Suprapubic skin (tissue), 4 donors: ENCODE measurements around the gene PCNX2.

Experiments
- POLR2A ChIP-seq, 2 donors: fragments of 450-650 bp; IDR thresholded peaks; one replicate each; pipeline ENCODE4 v1.6.1; 2017; ENCODE audit warnings: antibody characterized with exemption in 2 of 2, mild to moderate bottlenecking in 2 of 2, moderate library complexity in 2 of 2
- POLR2AphosphoS5 ChIP-seq, 3 donors: sonication (generic); formaldehyde crosslinking; IDR thresholded peaks; one replicate each; pipeline ENCODE4 v1.6.1; 2017; ENCODE audit warnings: antibody characterized with exemption in 3 of 3
- TF ChIP-seq, protein P1 (sequence below), 2 donors: fragments of 200-600 bp in 1 of 2; fragments of 450-650 bp in 1 of 2; sonication (generic) in 1 of 2; IDR thresholded peaks; one replicate each; pipeline ENCODE4 v1.5.1; 2016 to 2019; ENCODE audit warnings: antibody characterized with exemption in 2 of 2, mild to moderate bottlenecking in 1 of 2, moderate library complexity in 1 of 2

DNA sequence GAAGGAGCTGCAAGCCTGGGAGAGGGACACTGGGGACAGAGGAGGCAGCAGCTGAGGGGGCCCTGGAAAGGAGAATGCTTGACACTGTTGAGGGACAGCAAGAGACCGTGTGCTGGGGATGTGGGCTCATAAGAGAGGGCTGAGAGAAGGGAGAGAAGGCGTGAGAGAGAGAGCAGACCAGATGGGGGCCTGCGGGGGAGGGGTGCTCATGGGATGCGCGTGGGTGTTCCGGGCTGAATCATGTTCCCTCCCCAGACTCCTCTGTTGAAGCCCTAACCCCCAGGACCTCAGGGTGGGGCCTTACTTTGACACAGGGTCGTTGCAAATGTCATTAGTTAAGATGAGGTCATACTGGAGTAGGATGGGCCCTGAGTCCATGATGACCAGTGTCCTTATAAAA is 304.3 kb downstream of the PCNX2 start:
- TF ChIP-seq, protein P1, sequence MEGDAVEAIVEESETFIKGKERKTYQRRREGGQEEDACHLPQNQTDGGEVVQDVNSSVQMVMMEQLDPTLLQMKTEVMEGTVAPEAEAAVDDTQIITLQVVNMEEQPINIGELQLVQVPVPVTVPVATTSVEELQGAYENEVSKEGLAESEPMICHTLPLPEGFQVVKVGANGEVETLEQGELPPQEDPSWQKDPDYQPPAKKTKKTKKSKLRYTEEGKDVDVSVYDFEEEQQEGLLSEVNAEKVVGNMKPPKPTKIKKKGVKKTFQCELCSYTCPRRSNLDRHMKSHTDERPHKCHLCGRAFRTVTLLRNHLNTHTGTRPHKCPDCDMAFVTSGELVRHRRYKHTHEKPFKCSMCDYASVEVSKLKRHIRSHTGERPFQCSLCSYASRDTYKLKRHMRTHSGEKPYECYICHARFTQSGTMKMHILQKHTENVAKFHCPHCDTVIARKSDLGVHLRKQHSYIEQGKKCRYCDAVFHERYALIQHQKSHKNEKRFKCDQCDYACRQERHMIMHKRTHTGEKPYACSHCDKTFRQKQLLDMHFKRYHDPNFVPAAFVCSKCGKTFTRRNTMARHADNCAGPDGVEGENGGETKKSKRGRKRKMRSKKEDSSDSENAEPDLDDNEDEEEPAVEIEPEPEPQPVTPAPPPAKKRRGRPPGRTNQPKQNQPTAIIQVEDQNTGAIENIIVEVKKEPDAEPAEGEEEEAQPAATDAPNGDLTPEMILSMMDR (IDR thresholded peaks at IDR 0.05): no peak
- TF ChIP-seq POLR2AphosphoS5 (IDR thresholded peaks at IDR 0.05): no peak
- no peak for TF ChIP-seq POLR2A (IDR thresholded peaks at IDR 0.05)
